GM21526 (cell line): Measurements from ENCODE around the gene SNN.

Experiments used
- ATAC-seq: cut with Tn5 transposase; IDR thresholded peaks from one replicate; pipeline ENCODE4 v1.9.1; 2021; ENCODE audit warnings: moderate library complexity; ENCODE audit not compliant: unreplicated experiment, low FRiP score

Gene SNN

GRCh38 chr16:11696266-11697012 is 28.2 kb downstream of the SNN start:
- ATAC-seq, result no peak

GRCh38 chr16:11697319-11697718 is 29.1 kb downstream of the SNN start:
- no peak for ATAC-seq

- ATAC-seq, result no peak
These were observed 30.0 kb downstream of the SNN start for GRCh38 chr16:11698271-11698689.

GRCh38 chr16:11699234-11699894 is 31.1 kb downstream of the SNN start:
- no peak for ATAC-seq

GRCh38 chr16:11700264-11701029 is 32.2 kb downstream of the SNN start:
- no peak for ATAC-seq

GRCh38 chr16:11705311-11706025 is 37.2 kb downstream of the SNN start:
- ATAC-seq, result no peak

- ATAC-seq, result no peak
These were observed 38.0 kb downstream of the SNN start for GRCh38 chr16:11706180-11706742.

GRCh38 chr16:11707679-11708197 is 39.5 kb downstream of the SNN start:
- no peak for ATAC-seq

GRCh38 chr16:11708421-11708820 is 40.2 kb downstream of the SNN start:
- ATAC-seq, result no peak

- ATAC-seq, result no peak
These were observed 43.4 kb downstream of the SNN start for GRCh38 chr16:11711662-11712061.

GRCh38 chr16:11712122-11712521 is 43.9 kb downstream of the SNN start:
- no peak for ATAC-seq

- ATAC-seq, result no peak
These were observed 47.1 kb downstream of the SNN start for GRCh38 chr16:11715246-11715947.

GRCh38 chr16:11716336-11716735 is 48.1 kb downstream of the SNN start:
- ATAC-seq, result no peak

GRCh38 chr16:11717811-11718210 is 49.6 kb downstream of the SNN start:
- ATAC-seq, result no peak

GRCh38 chr16:11719171-11719570 is 50.9 kb downstream of the SNN start:
- ATAC-seq, result no peak

- no peak for ATAC-seq
These were observed 51.5 kb downstream of the SNN start for GRCh38 chr16:11719762-11720161.

GRCh38 chr16:11721781-11722467 is 53.7 kb downstream of the SNN start:
- ATAC-seq, result no peak

- ATAC-seq, result no peak
These were observed 54.2 kb downstream of the SNN start for GRCh38 chr16:11722468-11722808.

GRCh38 chr16:11725457-11725856 is 57.2 kb downstream of the SNN start:
- no peak for ATAC-seq
